ENCODE results near the gene CD86. TPM values are rescaled to one million over a fixed set of nuclear protein-coding genes. Genes with fewer than 3 reads are reported as not detected.

The CD86 gene
- polyA plus RNA-seq, 6 donors from 2014 or later, result 18.0 to 61.4 (median 45.4) TPM

DNA sequence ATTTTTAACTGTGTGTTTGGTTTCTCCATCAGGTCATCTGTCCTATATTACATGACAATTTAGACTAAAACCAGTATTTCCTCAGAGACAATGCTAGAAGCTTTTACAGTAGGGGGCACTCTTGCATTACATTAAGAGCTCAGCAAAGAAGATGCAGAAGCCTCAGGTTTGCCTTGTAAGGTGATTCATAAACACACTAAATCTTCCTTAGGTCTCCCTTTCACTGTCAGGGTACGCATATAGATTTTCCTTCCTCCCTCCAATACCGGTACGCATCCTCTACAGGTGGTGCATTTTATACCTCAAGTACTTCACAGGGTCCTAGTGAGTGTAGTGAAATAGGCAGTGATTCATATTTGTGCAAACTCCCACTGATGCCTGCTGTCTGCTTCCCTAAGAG, 46.5 kb downstream of the CD86 start:
- DNase-seq, result peak; percentile 50
- H3K4me3 Mint-ChIP-seq, result peak overlapping the region in 2 of 8 donors; percentile 18 to 59
- H3K4me1 Mint-ChIP-seq, result peaks cover 7 to 15% (median 10%) of the 10 kb centered on the region in 3 donors
- H3K9me3 Mint-ChIP-seq, result no peaks in the 10 kb centered on the region
- peak overlapping the region in 2 of 6 donors; percentile 68 to 75 for H3K27ac Mint-ChIP-seq
- H3K27me3 Mint-ChIP-seq, result no peaks in the 10 kb centered on the region
- H3K36me3 Mint-ChIP-seq, result no peaks in the 10 kb centered on the region
- ATAC-seq (ENCODE audit: low read depth in 2 of 2), result peak; percentile 68 to 72

DNA sequence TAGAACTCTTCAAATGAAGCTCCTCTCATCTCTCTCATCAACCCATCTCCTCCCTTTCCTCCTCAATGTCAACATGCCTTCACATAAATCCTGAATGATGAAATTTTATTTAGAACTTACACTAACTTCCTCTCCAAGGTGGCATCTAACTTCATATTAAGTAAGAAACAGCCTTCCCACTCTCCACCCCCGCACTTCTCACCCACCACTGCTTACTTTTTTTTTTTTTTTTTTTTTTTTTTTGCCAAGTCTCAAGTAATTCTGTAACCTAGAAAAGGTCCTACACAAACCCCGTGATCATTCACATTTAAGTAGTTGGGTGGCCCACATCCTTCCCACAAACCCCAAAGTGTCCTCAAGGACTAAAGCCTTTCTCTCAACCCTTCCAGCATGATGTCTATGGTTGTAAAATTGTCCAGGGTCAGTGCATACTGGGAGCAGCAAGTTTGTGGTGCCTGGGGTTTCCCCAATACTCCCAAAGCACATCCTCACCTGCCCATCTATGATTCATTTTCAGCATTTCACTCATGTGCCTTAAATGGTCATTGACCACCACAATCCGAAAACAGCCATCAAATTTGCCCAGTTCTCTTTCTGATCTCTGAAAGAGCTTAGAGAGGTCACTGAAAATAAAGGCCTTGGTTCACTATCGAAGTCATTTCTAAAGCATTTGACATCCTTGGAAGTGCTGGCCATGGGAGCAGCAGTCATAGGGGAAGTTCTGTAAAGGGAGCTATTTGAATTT, 47.2 kb downstream of the CD86 start:
- Mint-ChIP-seq H3K27me3 (no peaks in the 10 kb centered on the region), H3K9me3 (no peaks in the 10 kb centered on the region), H3K36me3 (peaks cover 0 to 2% of the 10 kb centered on the region in 2 donors), H3K4me1 (peaks cover 7 to 15% (median 10%) of the 10 kb centered on the region in 3 donors), H3K4me3 (peak overlapping the region in 1 of 8 donors; percentile 41), H3K27ac (peak overlapping the region in 3 of 6 donors; percentile 10 to 65 (median 31))
- ATAC-seq (ENCODE audit: low read depth in 2 of 2) (no peak), DNase-seq (no peak)

DNA sequence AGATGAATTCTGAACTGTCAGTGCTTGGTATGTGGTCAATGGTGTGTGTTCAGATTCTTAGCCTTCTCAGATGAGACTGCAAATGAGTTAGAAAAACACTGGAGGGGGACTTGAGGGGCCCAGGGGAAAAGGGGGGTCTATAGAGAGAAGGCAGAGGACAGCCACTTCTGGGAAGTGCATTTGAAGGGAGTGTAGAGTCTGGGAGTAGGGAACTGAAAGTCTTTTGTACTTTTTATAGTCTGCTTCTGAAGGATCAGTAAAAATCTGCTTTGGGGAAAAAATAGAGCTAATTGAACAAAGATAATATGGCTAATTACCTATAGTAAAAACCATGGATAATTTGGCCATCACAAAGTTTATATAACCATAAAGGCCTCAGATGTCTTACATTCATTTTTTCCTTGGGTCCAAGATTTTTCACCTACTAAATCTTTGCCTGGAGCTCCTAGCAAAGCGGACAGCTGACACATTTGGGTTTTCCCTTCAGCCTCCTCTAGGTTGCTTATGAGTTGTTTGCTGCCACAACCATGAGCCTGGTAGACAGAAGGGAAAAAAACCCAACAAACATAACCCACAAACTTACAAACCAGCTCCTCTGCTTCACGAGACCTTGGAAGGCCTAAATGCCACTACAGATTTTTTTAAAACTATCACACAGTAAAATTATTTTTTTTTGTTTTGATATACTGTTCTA, 48.8 kb downstream of the CD86 start:
- Mint-ChIP-seq H3K27ac (peak overlapping the region in 3 of 6 donors; percentile 30 to 73 (median 45)), H3K36me3 (peaks cover 0 to 8% of the 10 kb centered on the region in 2 donors), H3K4me3 (no peak overlapping the region), H3K27me3 (no peaks in the 10 kb centered on the region), H3K9me3 (no peaks in the 10 kb centered on the region), H3K4me1 (peaks cover 7 to 15% (median 10%) of the 10 kb centered on the region in 3 donors)
- ATAC-seq (ENCODE audit: low read depth in 2 of 2) (no peak), DNase-seq (no peak)

DNA sequence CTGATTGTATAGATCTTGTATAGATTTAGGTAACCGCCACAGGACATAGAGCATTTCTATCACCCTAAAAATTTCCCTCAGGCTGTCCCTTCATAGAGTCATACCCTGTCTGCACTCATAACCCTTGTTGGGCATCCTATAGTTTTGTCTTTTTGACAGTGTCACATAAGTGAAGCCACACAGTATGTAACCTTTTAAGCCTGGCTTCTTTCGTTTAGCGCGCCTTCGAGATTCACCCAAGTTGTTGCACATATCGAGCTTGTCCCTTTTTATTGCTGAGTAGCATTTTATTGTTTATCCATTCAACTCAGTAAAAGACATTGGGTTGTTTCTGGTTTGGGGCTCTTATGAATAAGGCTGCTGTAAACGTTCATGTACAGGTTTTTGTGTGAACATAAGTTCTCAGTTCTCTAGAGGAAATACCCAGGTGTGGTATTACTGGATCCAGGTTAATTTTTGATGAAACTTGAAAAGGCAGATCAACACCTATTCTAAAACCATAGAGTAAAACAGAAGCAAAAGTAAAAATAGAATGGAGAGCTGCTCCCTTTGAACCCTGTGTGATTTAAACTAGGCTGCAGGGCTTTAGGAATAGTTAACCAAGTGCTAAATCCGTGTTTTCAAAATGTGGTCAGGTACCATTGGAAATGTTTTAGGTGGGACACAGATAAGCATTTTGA, 49.5 kb downstream of the CD86 start:
- ATAC-seq (ENCODE audit: low read depth in 2 of 2) (no peak), DNase-seq (no peak)
- Mint-ChIP-seq H3K36me3 (peaks cover 0 to 8% of the 10 kb centered on the region in 2 donors), H3K27me3 (no peaks in the 10 kb centered on the region), H3K4me3 (no peak overlapping the region), H3K9me3 (no peaks in the 10 kb centered on the region), H3K27ac (peak overlapping the region in 1 of 6 donors; percentile 73), H3K4me1 (peaks cover 7 to 15% (median 10%) of the 10 kb centered on the region in 3 donors)

DNA sequence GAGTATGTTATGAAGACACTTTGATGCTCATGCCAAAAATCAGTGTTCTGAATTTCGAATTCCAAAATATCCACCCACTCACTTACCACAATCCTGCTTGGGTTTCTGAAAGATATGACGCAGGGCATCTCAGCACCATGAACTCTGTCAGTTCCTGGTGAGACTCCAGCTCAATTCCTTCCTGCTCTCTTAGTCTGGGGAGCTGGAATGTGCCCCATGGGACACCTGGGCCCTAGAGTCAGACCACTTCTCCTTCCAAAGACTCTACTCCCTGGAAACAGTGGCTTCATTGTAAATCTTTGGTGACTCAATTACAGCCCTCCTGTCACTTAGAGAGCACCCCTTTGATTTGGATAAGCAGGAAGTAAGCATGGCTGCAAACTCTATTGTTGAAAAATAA, 50.5 kb downstream of the CD86 start:
- no peak overlapping the region for H3K27ac Mint-ChIP-seq
- H3K9me3 Mint-ChIP-seq, result no peaks in the 10 kb centered on the region
- peaks cover 7 to 15% (median 10%) of the 10 kb centered on the region in 3 donors for H3K4me1 Mint-ChIP-seq
- no peak for ATAC-seq (ENCODE audit: low read depth in 2 of 2)
- peaks cover 0 to 8% of the 10 kb centered on the region in 2 donors for H3K36me3 Mint-ChIP-seq
- no peaks in the 10 kb centered on the region for H3K27me3 Mint-ChIP-seq
- H3K4me3 Mint-ChIP-seq, result no peak overlapping the region
- DNase-seq, result no peak

DNA sequence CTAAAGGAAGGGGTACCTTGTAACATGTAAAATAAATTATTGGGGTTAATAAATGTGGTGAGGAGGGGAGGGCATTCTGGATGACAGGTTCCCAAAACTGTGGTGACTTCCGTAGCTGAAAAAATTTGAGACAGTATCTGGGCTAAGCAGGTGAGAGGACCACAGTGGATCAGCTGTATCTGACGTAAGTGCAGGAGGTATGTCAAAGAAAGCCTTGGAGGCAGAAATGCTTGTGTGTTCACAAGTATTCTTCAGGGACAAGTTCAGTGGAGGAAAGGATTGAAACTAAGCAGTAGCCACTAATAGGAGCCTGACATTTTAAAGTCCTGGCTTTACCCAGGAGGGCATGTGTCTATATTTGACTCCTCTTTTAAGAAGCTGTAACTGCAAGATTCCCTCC, 52.0 kb downstream of the CD86 start:
- peaks cover 4 to 8% of the 10 kb centered on the region in 2 donors for H3K36me3 Mint-ChIP-seq
- ATAC-seq (ENCODE audit: low read depth in 2 of 2) (no peak), DNase-seq (no peak)
- H3K9me3 Mint-ChIP-seq, result no peaks in the 10 kb centered on the region
- H3K27ac Mint-ChIP-seq, result no peak overlapping the region
- H3K27me3 Mint-ChIP-seq, result no peaks in the 10 kb centered on the region
- no peak overlapping the region for H3K4me3 Mint-ChIP-seq
- peaks cover 3 to 7% (median 5%) of the 10 kb centered on the region in 3 donors for H3K4me1 Mint-ChIP-seq

DNA sequence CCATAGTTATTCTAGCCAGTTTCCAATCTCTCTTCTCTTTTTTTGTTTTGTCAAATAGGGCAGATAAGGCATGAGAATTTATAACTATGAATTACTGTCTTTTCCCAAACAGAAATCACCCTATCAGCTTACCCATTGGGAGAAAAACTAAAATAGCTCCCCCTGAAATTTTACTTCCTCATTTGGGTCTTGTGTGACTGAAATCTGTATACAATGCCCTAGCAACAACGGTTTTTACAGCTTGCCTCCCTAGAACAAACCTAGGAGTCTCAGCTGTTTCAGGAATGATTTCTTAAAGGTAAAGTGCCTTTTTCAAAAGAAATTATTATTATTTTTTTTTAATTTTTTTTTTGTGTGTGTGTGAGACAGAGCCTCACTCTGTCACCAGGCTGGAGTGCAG, 56.8 kb downstream of the CD86 start:
- DNase-seq (no peak), ATAC-seq (ENCODE audit: low read depth in 2 of 2) (peak in 1 of 2 donors; percentile 50)
- Mint-ChIP-seq H3K9me3 (no peaks in the 10 kb centered on the region), H3K27me3 (no peaks in the 10 kb centered on the region), H3K4me1 (peaks cover 0 to 5% (median 3%) of the 10 kb centered on the region in 3 donors), H3K27ac (no peak overlapping the region), H3K36me3 (peaks cover 8% of the 10 kb centered on the region in 2 donors), H3K4me3 (no peak overlapping the region)

DNA sequence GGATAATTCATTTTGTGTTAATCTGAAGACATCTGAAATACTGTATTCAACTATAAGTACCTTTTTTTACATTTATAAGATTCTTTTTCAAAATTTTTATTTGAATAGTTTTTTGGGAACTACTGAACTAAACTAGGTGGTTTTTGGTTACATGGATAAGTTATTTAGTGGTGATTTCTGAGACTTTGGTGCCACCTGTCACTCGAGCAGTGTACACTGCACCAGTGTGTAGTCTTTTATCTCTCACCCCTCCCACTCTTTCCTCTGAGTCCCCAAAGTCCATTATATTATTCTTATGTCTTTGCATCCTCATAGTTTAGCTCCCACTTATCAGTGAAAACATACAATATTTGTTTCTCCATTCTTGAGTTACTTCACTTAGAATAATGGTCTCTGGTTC, 57.6 kb downstream of the CD86 start:
- H3K9me3 Mint-ChIP-seq, result no peaks in the 10 kb centered on the region
- peaks cover 2 to 8% of the 10 kb centered on the region in 2 donors for H3K36me3 Mint-ChIP-seq
- no peaks in the 10 kb centered on the region for H3K27me3 Mint-ChIP-seq
- H3K27ac Mint-ChIP-seq, result no peak overlapping the region
- no peak for DNase-seq
- ATAC-seq (ENCODE audit: low read depth in 2 of 2), result no peak
- H3K4me1 Mint-ChIP-seq, result peaks cover 0 to 5% (median 3%) of the 10 kb centered on the region in 3 donors
- no peak overlapping the region for H3K4me3 Mint-ChIP-seq

DNA sequence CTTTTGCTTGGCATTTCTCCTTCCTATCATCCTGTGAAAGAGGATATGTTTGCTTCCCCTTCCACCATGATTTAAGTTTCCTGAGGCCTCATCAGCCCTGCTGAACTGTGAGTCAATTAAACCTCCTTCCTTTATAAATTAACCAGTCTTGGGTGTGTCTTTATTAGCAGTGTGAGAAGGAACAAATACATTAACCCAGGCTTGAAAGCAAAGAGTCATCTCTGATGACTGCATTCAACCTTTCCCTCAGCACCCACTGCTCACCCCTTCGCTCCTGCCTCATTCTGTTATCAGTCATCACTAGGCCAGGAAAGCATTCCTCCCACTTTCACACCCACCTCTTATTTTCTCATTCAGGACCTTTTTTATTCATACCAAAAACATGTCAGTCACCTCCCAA, 68.7 kb downstream of the CD86 start:
- ATAC-seq (ENCODE audit: low read depth in 2 of 2) (no peak), DNase-seq (no peak)
- Mint-ChIP-seq H3K27me3 (peaks cover 5 to 15% (median 11%) of the 10 kb centered on the region in 3 donors), H3K4me1 (no peaks in the 10 kb centered on the region), H3K36me3 (peaks cover 22 to 39% of the 10 kb centered on the region in 2 donors), H3K27ac (no peak overlapping the region), H3K4me3 (no peak overlapping the region), H3K9me3 (peaks cover 5 to 36% (median 15%) of the 10 kb centered on the region in 7 donors)

DNA sequence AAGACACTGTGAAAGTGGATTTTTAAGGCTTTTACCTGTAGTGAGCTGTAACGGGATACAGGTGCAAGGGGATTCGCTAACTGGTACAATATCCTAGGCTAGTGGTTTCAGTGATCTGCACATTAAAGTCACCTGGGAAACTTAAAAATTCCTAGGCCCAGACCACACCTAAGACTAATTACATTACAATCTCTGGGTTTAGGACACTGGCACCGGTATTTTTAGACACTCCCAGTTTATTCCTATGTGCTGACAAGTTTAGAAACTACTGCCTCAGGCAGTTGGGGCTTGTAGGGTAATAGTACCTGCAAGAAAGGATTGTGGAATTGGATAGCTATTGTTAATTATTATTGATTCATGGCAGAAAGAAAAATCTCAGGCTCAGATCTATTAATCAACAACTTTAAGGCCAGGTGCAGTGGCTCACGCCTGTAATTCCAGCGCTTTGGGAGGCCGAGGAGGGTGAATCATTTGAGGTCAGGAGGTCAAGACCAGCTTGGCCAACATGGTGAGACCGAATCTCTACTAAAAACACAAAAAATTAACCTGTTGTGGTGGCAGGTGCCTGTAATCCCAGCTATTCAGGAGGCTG, 77.9 kb downstream of the CD86 start:
- Mint-ChIP-seq H3K4me3 (no peak overlapping the region), H3K27me3 (peaks cover 0 to 6% (median 0%) of the 10 kb centered on the region in 3 donors), H3K27ac (no peak overlapping the region), H3K4me1 (no peaks in the 10 kb centered on the region), H3K9me3 (peaks cover 0 to 5% (median 0%) of the 10 kb centered on the region in 7 donors), H3K36me3 (no peaks in the 10 kb centered on the region)
- ATAC-seq (ENCODE audit: low read depth in 2 of 2) (no peak), DNase-seq (no peak)

DNA sequence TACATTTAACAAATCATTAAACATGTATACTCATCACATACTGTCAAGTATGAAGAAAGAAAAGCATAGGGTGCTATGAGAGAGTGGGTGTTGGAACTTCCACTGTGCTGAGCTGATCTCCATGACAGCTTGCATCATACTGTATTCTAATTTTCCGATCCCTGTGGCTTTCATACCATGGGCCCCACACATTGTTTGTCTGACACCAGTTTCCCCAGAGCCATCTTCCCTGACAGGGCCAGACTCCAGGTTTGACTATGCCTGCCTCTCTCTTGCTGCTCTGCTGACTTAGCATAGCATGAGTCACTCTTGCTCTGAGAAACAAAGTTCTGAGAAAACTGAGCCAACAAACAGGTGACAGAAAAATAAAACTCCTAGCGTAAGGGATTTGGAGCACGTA, 91.3 kb downstream of the CD86 start:
- no peak overlapping the region for H3K4me3 Mint-ChIP-seq
- ATAC-seq (ENCODE audit: low read depth in 2 of 2) (no peak), DNase-seq (no peak)
- peaks cover 0 to 7% of the 10 kb centered on the region in 2 donors for H3K36me3 Mint-ChIP-seq
- H3K27ac Mint-ChIP-seq, result no peak overlapping the region
- peaks cover 2 to 12% (median 7%) of the 10 kb centered on the region in 7 donors for H3K9me3 Mint-ChIP-seq
- no peaks in the 10 kb centered on the region for H3K4me1 Mint-ChIP-seq
- H3K27me3 Mint-ChIP-seq, result peaks cover 5 to 16% (median 7%) of the 10 kb centered on the region in 3 donors

DNA sequence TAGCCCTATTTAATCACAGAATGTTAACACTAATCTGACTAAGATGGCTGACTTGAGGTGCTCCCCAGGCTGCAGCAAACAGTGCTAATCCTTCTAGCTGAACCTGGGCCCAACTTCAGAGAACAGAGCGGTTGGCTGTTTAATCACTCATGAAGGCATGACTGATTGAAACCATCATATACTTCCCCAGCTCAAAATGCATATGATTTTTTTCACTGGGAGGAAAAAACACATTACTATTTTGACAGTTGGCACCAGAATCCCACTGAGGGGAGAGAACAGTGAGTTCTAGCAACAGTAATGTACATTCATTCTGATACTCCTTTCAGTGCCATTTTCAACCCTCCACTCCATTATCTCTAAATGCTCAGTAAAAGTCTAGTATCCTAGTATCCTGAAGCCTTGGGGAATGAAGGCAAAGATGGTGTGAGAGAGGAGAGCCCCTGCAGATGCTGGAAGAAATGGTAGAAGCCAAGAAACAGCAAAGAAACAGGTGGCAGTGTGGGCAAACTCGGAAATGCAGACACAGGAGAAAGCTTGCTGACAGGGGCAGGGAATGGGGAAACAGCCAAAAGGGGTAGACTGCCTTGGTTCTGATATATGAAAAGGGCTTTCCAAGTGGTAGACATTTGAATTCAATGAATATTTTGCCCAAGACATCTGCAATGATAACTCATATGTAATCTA, 93.9 kb downstream of the CD86 start:
- Mint-ChIP-seq H3K9me3 (peaks cover under 1 to 19% (median 12%) of the 10 kb centered on the region in 7 donors), H3K4me3 (no peak overlapping the region), H3K36me3 (peaks cover 0 to 2% of the 10 kb centered on the region in 2 donors), H3K27me3 (peaks cover 0 to 4% (median 0%) of the 10 kb centered on the region in 3 donors), H3K27ac (no peak overlapping the region), H3K4me1 (no peaks in the 10 kb centered on the region)
- ATAC-seq (ENCODE audit: low read depth in 2 of 2) (no peak), DNase-seq (no peak)

DNA sequence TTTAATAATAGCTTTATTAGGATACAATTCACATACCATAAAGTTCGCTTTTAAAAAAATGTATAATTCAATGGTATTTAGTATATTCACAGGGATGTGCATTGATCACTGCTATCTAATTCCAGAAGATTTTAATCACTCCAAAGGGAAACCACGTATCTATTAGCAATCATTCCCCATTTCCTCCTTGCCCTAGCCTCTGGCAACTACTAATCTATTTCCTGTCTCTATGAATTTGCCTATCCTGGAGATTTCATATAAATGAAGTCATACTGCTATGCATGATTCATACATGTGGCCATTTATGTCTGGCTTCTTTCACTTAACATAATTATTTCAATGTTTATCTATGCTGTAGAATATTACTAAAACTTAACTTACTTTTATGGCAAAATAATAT, 96.3 kb downstream of the CD86 start:
- H3K36me3 Mint-ChIP-seq, result peaks cover 4 to 23% of the 10 kb centered on the region in 2 donors
- ATAC-seq (ENCODE audit: low read depth in 2 of 2) (no peak), DNase-seq (no peak)
- H3K27me3 Mint-ChIP-seq, result no peaks in the 10 kb centered on the region
- H3K4me1 Mint-ChIP-seq, result no peaks in the 10 kb centered on the region
- no peak overlapping the region for H3K4me3 Mint-ChIP-seq
- H3K9me3 Mint-ChIP-seq, result peaks cover 15 to 41% (median 32%) of the 10 kb centered on the region in 7 donors
- no peak overlapping the region for H3K27ac Mint-ChIP-seq

All from naive B cell (primary cell).